NCI-H146 treated with DMSO at 0.1 percent for 48 hours (cell line): ENCODE results near the gene CASZ1.

Source experiments
- DNase-seq: peaks from one replicate; lab custom pipeline; 2025; ENCODE audit not compliant: unreplicated experiment; lab: John Stamatoyannopoulos, UW

CASZ1 gene

DNA sequence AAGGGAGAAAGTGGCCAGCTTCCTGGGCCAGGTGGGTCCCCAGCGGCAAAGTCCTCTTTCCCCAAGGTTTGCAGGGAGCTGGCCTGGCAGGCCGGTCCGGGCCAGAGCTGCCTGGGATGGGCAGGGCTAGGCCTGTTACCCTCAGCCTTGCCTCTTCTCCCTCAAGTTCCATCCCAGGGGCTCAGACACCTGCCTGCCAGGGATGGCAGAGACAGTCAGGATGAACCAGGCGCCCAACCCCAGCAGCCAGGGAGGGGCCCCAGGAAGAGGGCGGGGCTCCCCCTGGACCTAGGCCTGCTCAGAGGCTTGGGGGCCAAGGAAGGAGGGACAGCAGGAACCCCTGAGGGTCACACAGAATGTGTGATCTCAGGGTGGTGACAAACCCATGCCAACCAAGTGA, 120.6 kb downstream of the CASZ1 start:
- DNase-seq = no peak

DNA sequence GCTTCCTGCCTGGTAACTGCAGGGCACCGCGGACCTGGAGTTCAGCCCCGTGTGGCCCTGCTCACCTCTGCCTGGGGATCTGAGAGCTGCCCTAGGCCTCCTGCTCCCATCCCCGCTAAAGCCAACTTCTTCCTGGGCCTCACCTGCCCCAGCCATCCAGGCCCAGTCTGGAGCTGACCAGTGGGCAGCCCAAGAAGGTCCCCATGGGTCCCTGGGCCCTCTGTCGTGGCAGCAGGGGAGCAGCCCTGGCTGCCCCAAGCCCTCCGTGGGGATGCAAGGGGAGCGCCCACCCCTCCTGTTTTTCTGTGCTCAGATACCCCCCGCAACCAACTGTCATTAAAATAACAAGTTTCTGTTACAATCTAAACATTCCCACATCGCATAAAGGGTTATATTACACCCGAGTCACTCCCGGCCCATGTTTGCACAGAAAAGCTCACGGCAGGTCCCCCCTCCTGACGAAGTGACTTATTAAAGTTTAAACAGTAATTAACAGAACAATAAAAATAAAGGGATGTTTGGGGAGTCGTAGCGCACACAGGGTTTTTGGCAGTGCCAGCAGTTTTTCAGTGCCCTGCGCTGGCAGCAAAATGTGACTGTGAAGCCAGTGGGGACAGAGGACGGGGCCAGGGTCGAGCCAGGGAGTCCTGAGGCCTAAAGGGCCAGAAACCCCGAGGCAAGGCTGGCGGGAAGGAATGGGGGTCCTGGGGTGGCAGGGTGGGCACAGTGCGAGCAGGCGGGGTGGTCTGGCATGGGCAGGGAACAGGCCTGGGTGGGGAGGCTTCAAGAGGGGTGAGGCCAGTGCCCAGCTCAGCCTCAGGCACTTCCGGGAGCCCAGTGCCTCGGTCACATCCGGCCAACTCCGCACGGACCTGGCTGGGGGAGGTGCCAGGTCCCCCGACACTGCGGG, 121.5 kb downstream of the CASZ1 start:
- no peak for DNase-seq

DNA sequence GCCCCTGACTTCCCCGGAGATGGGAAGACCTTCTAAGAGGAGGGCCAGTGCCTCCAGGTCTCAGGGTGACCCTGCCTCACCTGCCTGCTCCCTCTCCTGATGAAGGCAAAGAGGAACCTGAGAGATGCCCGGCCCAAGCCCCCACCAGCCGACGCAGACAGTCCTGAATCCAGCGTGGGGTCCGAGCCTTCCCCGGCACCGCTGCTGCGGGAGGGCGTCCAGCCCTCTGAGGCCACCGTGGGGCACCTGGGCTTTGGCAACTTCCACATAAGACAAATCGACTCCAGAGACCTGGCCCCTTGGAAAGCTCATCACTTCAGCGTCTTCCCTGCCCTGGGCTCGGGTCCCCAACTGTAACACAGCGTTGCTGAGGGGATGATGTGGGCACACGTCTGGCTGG, 122.2 kb downstream of the CASZ1 start:
- DNase-seq = no peak

DNA sequence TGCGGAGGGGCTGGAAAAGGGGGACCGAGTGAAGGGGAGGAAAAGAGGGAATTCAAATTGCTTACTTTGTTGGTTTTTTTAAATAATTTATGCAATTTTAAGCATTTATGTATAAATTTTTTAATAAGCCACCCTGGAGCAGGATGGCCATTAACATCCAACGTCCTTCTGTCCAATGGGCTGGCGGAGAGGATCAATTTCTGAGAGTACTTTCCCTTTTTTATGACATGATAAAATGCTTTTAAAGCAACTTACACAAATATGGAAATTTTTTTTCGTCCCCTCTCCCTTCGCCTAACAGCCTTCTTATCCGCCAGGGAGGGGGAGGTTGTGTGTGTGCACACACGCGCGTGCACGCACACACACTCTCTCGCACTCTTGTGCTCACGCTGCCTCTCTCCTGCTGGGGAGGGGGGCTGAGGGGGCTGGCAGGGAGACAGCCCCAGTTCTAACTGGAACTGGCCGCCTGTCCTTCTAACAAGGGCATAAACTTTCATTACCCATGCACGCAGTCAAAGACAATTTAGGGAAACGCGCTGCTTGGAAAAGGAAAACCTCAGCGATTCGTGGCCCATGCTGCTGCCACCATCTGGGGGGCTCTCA, 123.2 kb downstream of the CASZ1 start:
- DNase-seq = no peak

DNA sequence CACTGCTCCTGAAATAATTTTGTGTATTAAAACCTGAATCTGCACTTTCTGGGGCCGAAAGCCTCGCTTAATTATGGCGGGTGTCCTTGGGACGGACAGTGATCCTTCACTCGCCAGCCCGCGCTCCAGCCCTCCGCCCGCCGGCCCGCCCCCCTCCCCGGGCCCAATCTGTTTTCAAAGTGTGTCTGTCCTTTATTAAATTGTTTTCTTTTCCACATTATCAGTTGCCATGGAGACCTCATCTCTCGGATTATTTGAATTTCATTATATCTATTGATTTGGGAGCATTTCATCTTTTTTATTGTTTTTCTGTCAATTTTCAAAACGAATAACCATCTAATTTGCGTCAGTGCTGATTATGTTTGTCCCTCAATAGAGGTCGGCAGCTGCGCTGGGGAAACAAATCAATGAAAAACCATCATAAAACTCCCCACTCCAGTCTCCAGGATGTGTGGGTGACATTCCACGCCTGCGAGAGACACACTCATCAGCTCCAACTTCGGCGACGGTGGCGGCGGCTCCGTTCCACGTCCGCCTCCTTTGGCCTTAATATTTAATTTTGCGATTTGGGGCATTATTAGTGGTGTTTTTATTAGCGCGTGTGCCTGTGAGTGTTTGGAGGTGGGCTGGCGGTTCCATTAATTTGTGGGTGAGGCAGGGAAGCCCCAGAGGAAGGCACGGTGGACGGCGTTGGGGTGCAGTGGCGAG, 123.9 kb downstream of the CASZ1 start:
- no peak for DNase-seq

DNA sequence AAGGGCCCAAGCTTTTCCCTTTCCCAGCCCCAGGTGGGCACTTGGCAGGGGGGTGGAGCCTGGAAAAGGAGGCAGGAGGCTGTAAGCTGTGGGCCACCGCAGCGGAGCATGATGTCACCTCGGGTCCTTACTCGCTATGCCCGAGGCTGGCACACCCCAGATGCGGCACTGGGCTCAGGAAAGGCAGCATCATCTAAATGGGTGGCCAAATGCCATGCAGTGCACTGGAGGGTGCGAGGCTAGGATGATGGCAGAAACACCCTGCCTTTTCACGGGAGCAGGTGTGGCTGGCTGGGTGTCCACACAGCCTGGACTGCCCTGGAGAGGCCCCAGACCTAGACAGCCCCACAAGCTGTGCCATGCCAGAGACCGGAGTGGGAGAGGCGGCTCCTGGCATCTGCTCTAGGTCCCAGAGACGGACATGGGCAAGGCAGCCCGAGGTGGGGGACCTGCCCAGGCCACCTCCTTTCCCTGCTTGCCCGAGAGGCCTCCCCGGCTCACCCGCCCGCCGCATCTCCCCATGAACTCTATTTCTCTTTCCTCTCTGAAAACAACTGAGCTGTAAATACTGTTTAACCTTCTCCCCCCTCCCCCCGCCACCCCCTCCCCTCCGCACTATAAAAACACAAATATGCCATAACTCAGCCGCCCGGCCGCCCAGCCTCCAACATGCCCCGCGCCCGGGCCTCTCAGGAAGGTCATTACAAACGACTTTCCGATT, 124.7 kb downstream of the CASZ1 start:
- DNase-seq = no peak

DNA sequence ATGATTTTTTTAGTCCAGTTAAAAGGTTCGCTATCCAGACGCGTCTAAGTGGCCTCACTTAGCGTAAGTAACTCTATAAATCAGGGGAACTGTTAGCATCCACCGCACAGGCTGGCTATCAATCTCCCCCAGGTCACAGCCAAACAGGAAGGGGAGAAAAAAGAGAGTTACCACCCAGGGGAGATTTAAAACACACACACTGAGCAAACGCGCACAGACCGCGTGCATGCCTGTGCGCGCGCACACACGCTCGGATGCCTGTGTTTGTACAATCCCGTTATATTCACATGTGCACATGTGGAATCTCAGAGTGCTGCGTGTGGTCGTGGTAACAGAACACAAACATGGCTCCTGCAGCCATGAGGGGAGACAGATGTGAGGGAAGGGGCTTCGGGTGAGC, 125.4 kb downstream of the CASZ1 start:
- DNase-seq = no peak

DNA sequence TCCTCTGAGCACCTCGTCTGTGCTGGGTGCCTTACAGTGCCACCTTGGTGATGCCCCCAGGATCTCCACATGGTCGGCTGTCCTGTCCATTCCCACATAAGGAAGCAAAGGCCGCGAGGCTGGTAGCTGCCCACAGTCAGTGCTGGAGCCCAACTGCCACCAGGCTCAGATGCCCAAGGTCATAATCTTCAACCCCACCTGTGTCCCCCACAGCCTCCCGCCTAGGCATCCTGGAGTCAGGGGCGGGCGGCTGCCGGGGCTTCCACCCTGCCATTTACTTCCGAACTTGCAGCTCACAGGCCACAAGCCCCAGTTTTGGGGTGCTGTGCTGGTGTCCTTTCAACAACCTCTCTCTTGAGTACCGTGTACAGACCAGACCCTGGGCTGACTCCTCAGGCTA, 126.3 kb downstream of the CASZ1 start:
- no peak for DNase-seq

DNA sequence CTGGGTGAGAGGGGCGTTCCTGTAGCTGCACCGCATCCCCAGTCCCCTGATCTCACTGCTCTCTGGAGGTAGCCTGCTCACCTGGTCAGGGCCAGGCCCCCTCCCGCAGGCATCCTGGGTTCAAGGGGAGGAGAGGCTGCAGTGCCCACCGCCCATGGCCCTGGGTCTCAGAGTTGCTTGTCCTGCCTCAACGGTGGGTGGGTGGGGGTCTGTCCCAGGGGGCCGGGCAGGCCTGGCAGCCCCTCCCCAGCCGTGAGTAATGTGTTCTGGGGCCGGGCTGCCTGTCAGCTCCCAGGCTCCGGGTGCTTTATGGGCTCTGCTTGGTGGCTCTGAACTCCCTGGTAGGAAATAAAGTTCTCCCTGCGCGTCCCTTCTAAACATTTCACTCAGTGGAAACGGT, 126.9 kb downstream of the CASZ1 start:
- no peak for DNase-seq

DNA sequence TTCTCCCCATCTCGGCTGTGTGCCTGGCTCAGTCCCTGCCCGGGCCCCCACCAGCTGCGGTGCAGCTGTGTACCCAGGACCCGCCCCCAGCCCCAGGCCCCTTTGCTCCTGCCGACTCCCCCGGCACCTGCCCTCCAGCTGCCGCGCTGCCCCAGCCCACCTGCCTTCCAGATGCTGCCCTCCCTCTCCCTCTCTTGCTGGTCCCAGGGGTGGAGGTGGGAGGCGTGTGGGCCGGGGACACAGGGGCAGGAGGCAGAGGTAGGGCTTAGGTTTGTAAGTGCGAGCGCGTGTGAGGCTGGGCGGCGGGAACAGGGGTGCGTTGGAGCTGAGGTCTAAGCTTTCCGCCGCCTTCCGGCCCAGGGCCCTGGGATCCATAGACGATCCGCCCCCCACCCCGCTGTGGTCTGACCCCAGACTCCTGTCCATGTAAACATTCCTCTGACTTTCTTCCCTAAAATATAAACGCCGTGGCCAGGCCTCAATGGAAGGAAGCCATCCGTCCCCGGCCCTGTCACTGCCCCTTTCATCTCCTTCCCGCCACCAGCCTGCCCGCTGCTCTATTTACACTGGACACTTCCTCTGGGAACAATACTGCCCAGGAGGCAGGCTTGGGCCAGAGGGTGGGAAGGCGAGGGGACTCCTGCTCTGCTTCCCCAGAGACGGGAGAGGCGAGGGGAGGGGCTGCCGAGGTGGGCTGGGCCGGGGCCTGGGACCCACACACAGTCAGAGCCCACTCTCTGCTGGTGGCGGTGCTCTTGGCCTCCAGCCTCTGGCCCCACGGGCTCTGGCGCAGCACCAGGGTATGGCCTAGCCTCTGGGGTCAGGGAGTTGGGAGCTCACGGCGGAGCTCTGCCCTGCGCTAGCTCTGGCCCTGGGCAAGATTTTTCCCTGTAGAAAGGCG, 128.3 kb downstream of the CASZ1 start:
- no peak for DNase-seq

DNA sequence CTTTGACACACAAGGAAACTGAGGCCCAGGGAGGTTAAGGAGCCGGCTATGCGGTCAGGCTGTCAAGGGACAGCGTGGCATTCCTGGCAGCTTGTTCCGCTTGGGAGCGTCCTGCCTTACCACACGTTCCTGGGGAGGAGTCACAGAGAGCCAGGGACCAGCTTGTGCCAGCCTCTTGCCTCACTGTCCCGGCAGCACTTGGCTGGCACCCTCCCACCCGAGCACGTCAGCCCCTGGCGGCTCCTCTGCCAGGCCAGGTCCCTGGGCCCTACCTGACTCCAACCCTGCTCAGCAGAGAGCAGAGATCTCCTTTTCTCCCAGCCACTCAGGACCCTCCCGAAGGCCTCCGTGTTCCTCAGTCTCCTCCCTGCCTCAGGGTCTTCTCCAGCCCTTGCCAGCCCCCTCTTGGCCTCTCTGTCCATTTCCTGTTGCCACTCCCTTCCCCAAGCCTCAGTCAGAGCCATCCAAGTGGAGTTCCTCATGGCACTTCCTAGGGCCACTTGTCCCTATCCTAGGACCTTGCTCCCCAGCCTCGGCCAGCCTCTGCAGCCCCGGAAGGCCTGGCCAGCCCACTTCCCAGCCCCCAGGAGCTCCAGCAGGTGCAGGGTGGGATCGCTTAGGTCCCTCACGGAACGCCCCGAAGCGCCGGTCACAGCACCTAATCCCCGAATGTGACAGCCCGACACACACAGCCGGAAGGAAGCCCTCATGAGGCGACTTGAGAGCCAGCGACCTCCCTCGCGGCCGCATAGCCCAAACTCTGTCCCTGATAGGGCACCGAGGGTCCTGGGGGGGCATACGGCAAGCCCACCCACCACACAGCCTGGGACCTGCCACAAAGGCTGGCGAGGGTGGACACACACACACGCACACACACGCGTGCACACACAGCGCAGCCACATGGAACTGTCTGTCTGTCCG, 130.3 kb downstream of the CASZ1 start:
- DNase-seq = no peak

DNA sequence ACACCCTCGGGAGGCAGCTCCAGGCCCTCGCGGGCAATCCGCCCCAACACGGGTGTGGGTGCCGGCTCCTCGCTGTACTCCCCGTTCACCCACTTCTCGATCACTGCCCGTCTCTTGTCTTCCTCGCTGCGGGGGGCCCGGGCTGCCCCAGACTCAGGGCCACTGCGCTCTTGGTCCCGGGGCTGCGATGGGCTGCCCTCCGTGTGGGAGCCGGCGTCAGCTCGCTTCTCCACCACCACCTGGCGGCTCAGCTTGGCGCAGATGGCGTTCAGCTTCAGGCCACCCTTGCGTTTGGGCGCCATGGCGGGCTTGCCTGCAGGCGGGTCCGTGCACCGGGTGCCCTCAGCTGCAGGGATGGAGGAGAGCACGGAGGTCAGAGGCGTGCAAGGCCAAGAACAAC, 131.2 kb downstream of the CASZ1 start:
- no peak for DNase-seq

DNA sequence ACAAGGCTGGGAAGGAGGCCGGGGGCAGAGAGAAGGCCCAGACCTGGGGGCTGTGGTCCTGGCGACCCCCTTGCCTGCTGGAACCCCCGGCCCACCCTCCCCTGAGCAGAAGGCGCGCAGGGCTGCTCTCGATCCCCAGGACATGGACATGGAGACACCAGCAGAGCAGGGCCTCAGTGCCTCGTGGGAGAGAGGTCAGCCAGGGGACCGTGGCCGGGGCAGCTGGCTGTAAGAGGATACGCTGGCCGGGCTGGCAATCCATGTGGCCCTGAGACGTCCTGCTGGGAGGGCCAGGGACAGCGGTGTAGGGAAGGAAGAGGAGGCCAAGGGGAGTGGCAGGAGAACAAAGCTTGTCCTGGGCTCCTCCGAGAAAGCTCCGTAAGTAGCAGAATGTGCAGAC, 132.2 kb downstream of the CASZ1 start:
- no peak for DNase-seq

DNA sequence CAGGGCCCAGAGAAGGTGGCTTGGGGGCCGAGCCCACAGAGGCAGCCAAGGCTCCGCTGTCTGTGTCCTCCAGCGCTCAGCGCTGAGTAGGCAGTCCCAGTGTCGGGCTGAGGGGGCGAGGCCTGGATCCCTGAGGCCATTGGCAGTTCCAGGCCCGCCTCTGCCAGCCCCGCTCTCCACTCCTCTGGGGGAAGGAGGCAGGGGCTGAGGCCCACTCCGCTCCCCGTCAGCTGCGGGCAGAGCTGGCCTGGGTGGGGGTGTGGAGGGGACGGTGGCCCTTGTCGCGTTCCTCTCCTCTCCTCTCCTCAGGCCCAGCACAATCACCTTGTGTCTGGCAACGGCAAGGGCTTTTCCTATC, 132.8 kb downstream of the CASZ1 start:
- DNase-seq = no peak

DNA sequence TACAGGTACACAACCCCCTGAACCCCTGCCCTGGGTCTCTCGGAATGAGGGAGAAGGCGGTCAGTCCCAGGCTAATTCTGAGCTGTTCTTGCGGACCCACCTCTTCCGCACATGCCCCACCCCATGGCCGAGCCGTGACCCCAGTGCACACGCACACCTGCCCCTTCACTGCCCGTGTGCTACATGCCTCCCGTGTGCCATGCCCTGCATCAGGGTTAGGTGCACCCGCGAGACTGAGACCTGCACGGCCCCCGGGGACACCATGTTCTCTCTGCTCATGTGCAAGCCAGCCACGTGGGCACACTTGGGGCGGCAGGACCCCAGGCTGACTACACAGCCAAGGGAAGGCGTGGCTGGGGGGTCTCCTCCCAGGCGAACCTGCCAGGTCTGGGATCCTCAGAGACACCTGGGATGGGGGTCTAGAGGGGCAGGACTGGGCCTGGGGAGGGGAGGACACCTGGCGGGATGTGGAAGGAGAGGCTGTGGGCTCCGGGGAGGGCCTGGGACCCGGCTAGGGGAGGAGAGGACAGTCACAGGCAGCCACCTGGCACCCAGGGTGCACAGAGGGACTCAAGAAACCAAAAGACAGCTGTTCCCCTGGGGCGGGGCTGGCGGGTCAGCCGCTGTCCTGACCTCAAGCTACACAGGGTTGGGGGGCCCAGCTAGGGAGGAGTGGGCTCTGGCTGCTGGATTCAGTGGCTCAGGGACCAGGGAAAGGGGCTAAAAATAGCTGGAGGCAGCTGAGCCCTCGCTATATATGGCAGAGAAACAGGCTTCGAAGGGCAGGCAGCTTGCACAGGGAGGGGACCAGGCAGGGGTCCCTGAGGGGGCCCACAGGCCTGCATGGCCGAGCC, 133.4 kb downstream of the CASZ1 start:
- no peak for DNase-seq

DNA sequence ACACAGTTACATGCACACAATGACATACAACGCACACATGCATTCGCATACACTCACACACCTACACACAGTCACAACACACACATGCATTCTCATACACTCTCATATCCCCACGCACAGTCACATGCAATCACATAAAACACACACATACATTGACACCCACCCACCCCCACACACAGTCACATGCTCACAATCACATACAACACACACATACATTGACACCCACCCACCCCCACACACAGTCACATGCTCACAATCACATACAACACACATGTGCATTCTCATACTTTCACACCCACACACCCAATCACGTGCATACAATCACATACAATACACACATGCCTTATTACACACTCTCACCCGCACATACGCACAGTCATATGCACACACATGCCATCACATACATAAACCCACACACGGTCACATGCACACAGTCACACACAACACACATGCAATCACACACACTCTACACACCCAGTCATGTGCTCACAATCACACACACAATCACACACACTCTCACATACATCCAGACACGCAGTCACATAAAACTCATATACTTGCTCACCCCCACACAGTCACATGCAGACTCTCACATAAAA, 134.3 kb downstream of the CASZ1 start:
- no peak for DNase-seq

DNA sequence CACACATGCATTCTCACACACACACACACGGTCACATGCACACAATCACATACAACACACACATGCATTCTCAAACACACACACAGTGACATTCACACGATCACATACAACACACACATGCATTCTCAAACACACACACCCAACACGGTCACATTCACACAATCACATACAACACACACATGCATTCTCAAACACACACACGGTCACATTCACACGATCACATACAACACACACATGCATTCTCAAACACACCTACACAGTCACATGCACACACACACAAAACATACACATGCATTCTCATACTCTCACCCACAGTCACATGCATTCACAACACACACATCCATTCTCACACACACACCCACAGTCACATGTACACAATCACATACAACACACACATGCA, 135.0 kb downstream of the CASZ1 start:
- no peak for DNase-seq
